Neural progenitor cell (in vitro differentiated cells): Measurements from ENCODE around the gene STRA6. TPM values are rescaled to one million over a fixed set of nuclear protein-coding genes. Genes with fewer than 3 reads are reported as not detected.

Experiments used
- DNase-seq: peaks from one replicate; pipeline ENCODE4 v3.0.0-alpha.2; 2016; ENCODE audit warnings: low spot score
- H2AFZ ChIP-seq: fragments of 200-600 bp; sonication (generic); replicated peaks from 2 replicates; pipeline ENCODE4 v1.6.1; 2016; ENCODE audit warnings: antibody characterized with exemption
- H3F3A ChIP-seq: fragments of 200-600 bp; sonication (generic); 2 replicates; pipeline ENCODE4 v1.6.1; 2016; ENCODE audit warnings: antibody characterized with exemption, low read depth
- H3K27ac ChIP-seq: fragments of 200-600 bp; sonication (generic); 2 replicates; pipeline ENCODE4 v1.5.1; 2016; ENCODE audit warnings: mild to moderate bottlenecking
- H3K27me3 ChIP-seq: fragments of 200-600 bp; sonication (generic); 2 replicates; pipeline ENCODE4 v1.6.1; 2016; ENCODE audit warnings: mild to moderate bottlenecking, moderate library complexity
- H3K36me3 ChIP-seq: fragments of 200-600 bp; sonication (generic); 2 replicates; pipeline ENCODE4 v1.5.1; 2016
- H3K4me1 ChIP-seq: fragments of 200-600 bp; sonication (generic); 2 replicates; pipeline ENCODE4 v1.6.1; 2016; ENCODE audit warnings: mixed run types
- H3K4me2 ChIP-seq: fragments of 200-600 bp; sonication (generic); 2 replicates; pipeline ENCODE4 v1.6.1; 2016
- H3K4me3 ChIP-seq: fragments of 200-600 bp; sonication (generic); 2 replicates; pipeline ENCODE4 v1.5.1; 2016
- H3K79me2 ChIP-seq: fragments of 200-600 bp; sonication (generic); 2 replicates; pipeline ENCODE4 v1.6.1; 2016; ENCODE audit warnings: low read depth
- H3K9ac ChIP-seq: fragments of 200-600 bp; sonication (generic); 2 replicates; pipeline ENCODE4 v1.6.1; 2016
- H3K9me3 ChIP-seq: fragments of 200-600 bp; sonication (generic); 2 replicates; pipeline ENCODE4 v1.5.1; 2016; ENCODE audit warnings: low read depth
- H4K20me1 ChIP-seq: fragments of 200-600 bp; sonication (generic); 2 replicates; pipeline ENCODE4 v1.6.1; 2016; ENCODE audit warnings: low read depth
- H3K27ac Mint-ChIP-seq: 3 replicates; pipeline ENCODE4 v1.8.0; 2021; ENCODE audit warnings: mixed read lengths
- H3K27me3 Mint-ChIP-seq: 2 replicates; pipeline ENCODE4 v1.8.0; 2022; ENCODE audit warnings: low read depth, mild to moderate bottlenecking, inconsistent platforms, moderate library complexity, mixed read lengths; ENCODE audit not compliant: insufficient read depth
- H3K36me3 Mint-ChIP-seq: 3 replicates; pipeline ENCODE4 v1.8.0; 2021; ENCODE audit warnings: mixed read lengths
- H3K4me1 Mint-ChIP-seq: 3 replicates; pipeline ENCODE4 v1.8.0; 2021; ENCODE audit warnings: mixed read lengths
- H3K4me3 Mint-ChIP-seq: 3 replicates; pipeline ENCODE4 v1.8.0; 2021; ENCODE audit warnings: mild to moderate bottlenecking, moderate library complexity, mixed read lengths
- H3K9me3 Mint-ChIP-seq: 3 replicates; pipeline ENCODE4 v1.8.0; 2020; ENCODE audit warnings: mixed read lengths
- CTCF ChIP-seq: fragments of 200-600 bp; sonication (generic); IDR thresholded peaks from 2 replicates; pipeline ENCODE4 v1.5.1; 2017; ENCODE audit warnings: antibody characterized with exemption, mild to moderate bottlenecking
- EZH2 ChIP-seq: fragments of 200-600 bp; sonication (generic); IDR thresholded peaks from 2 replicates; pipeline ENCODE4 v1.6.1; 2017; ENCODE audit warnings: antibody characterized with exemption, mild to moderate bottlenecking, moderate library complexity
- EZH2phosphoT487 ChIP-seq: fragments of 200-600 bp; sonication (generic); IDR thresholded peaks from 2 replicates; pipeline ENCODE4 v1.6.1; 2017; ENCODE audit warnings: antibody characterized with exemption
- total RNA-seq: library from RNA; depleted of rRNA; stranded (reverse); fragments of >200 nt; gene quantifications from 2 replicates; pipeline ENCODE4 v1.2.3, GENCODE V29; 2015; ENCODE audit warnings: low replicate concordance

Gene STRA6
- total RNA-seq, 1 donor from 2014 or later, result 3.1 TPM

- Histone ChIP-seq H3K27ac (no peak overlapping the region), H4K20me1 (no peaks in the 10 kb centered on the region), H3K4me3 (no peak overlapping the region), H3K4me2 (no peak overlapping the region), H3K79me2 (no peaks in the 10 kb centered on the region), H3K9me3 (no peaks in the 10 kb centered on the region), H3K4me1 (peaks cover 20% of the 10 kb centered on the region), H3K27me3 (no peaks in the 10 kb centered on the region), H3F3A (peaks cover 9% of the 10 kb centered on the region), H3K9ac (no peak overlapping the region), H2AFZ (no peak overlapping the region), H3K36me3 (no peaks in the 10 kb centered on the region)
- peaks cover 58% of the 10 kb centered on the region for H3K4me1 Mint-ChIP-seq
- TF ChIP-seq EZH2phosphoT487, result no peak
- TF ChIP-seq CTCF, result no peak
- no peak for TF ChIP-seq EZH2
- no peak for DNase-seq
- H3K27ac Mint-ChIP-seq, result no peak overlapping the region
- H3K27me3 Mint-ChIP-seq, result peaks cover 33% of the 10 kb centered on the region
- H3K9me3 Mint-ChIP-seq, result no peaks in the 10 kb centered on the region
- H3K36me3 Mint-ChIP-seq, result no peaks in the 10 kb centered on the region
- H3K4me3 Mint-ChIP-seq, result no peak overlapping the region
These were observed 31.9 kb upstream of the STRA6 start for GRCh38 chr15:74234598-74234875.

- Histone ChIP-seq H3F3A (peaks cover 5% of the 10 kb centered on the region), H4K20me1 (no peaks in the 10 kb centered on the region), H3K79me2 (no peaks in the 10 kb centered on the region), H3K9ac (no peak overlapping the region), H3K9me3 (no peaks in the 10 kb centered on the region), H3K27me3 (no peaks in the 10 kb centered on the region), H3K36me3 (no peaks in the 10 kb centered on the region), H3K4me1 (peaks cover 19% of the 10 kb centered on the region), H3K4me3 (no peak overlapping the region), H3K4me2 (no peak overlapping the region), H3K27ac (no peak overlapping the region), H2AFZ (no peak overlapping the region)
- Mint-ChIP-seq H3K4me1 (peaks cover 58% of the 10 kb centered on the region), H3K27me3 (peaks cover 35% of the 10 kb centered on the region), H3K4me3 (peak overlapping the region; percentile 54), H3K36me3 (no peaks in the 10 kb centered on the region), H3K27ac (peak overlapping the region; percentile 83), H3K9me3 (no peaks in the 10 kb centered on the region)
- TF ChIP-seq CTCF (no peak), EZH2phosphoT487 (no peak), EZH2 (no peak)
- no peak for DNase-seq
These were observed 31.4 kb upstream of the STRA6 start for GRCh38 chr15:74233851-74234597.

GRCh38 chr15:74233373-74233772, 30.8 kb upstream of the STRA6 start:
- DNase-seq, result no peak
- Histone ChIP-seq H3K4me3 (no peak overlapping the region), H3K9ac (no peak overlapping the region), H3K27ac (no peak overlapping the region), H2AFZ (no peak overlapping the region), H3K27me3 (no peaks in the 10 kb centered on the region), H3K9me3 (no peaks in the 10 kb centered on the region), H3K79me2 (no peaks in the 10 kb centered on the region), H3K4me2 (no peak overlapping the region), H3F3A (peaks cover 6% of the 10 kb centered on the region), H3K36me3 (no peaks in the 10 kb centered on the region), H3K4me1 (peaks cover 20% of the 10 kb centered on the region), H4K20me1 (no peaks in the 10 kb centered on the region)
- Mint-ChIP-seq H3K4me1 (peaks cover 58% of the 10 kb centered on the region), H3K9me3 (no peaks in the 10 kb centered on the region), H3K36me3 (no peaks in the 10 kb centered on the region), H3K27ac (peak overlapping the region; percentile 17), H3K27me3 (peaks cover 38% of the 10 kb centered on the region), H3K4me3 (peak overlapping the region; percentile 15)
- TF ChIP-seq EZH2 (no peak), CTCF (no peak), EZH2phosphoT487 (no peak)
